Measurements from ENCODE around the gene CHL1. TPM values are rescaled to one million over a fixed set of nuclear protein-coding genes. Genes with fewer than 3 reads are reported as not detected.

CHL1 gene
- total RNA-seq, 4 donors from 2014 or later, result 2.6 to 64.8 (median 17.7) TPM

- DNase-seq, result no peak
- no peaks in the 10 kb centered on the region for H3K36me3 ChIP-seq
- H3K4me1 ChIP-seq, result no peaks in the 10 kb centered on the region
- H3K9me3 ChIP-seq, result no peaks in the 10 kb centered on the region
- TF ChIP-seq POLR2A (IDR thresholded peaks at IDR 0.05) (no peak), CTCF (IDR thresholded peaks at IDR 0.05) (no peak)
- intact Hi-C loops (cut with DNase I; ENCODE audit: low total_unique reads), result no loop called here
- no peak overlapping the region for H3K27ac ChIP-seq
- no peak overlapping the region for H3K4me3 ChIP-seq
- H3K27me3 ChIP-seq, result no peaks in the 10 kb centered on the region
Measured at GRCh38 chr3:242602-243355, 46.2 kb downstream of the CHL1 start.

- TF ChIP-seq CTCF (IDR thresholded peaks at IDR 0.05) (no peak), POLR2A (IDR thresholded peaks at IDR 0.05) (no peak)
- H3K9me3 ChIP-seq, result no peaks in the 10 kb centered on the region
- H3K4me3 ChIP-seq, result no peak overlapping the region
- H3K27me3 ChIP-seq, result no peaks in the 10 kb centered on the region
- no peaks in the 10 kb centered on the region for H3K4me1 ChIP-seq
- H3K27ac ChIP-seq, result no peak overlapping the region
- no peak for DNase-seq
- intact Hi-C loops (cut with DNase I; ENCODE audit: low total_unique reads), result no loop called here
- no peaks in the 10 kb centered on the region for H3K36me3 ChIP-seq
Measured at GRCh38 chr3:243356-243725, 46.8 kb downstream of the CHL1 start.

- H3K27ac ChIP-seq, result no peak overlapping the region
- no peaks in the 10 kb centered on the region for H3K4me1 ChIP-seq
- no peak overlapping the region for H3K4me3 ChIP-seq
- TF ChIP-seq POLR2A (IDR thresholded peaks at IDR 0.05), result no peak
- TF ChIP-seq CTCF (IDR thresholded peaks at IDR 0.05), result no peak
- H3K9me3 ChIP-seq, result no peaks in the 10 kb centered on the region
- intact Hi-C loops (cut with DNase I; ENCODE audit: low total_unique reads), result no loop called here
- DNase-seq, result no peak
- no peaks in the 10 kb centered on the region for H3K36me3 ChIP-seq
- no peaks in the 10 kb centered on the region for H3K27me3 ChIP-seq
Measured at GRCh38 chr3:244041-244440, 47.5 kb downstream of the CHL1 start.

GRCh38 chr3:247916-248315, 51.4 kb downstream of the CHL1 start:
- Histone ChIP-seq H3K27ac (no peak overlapping the region), H3K4me3 (no peak overlapping the region), H3K4me1 (no peaks in the 10 kb centered on the region), H3K36me3 (no peaks in the 10 kb centered on the region), H3K27me3 (no peaks in the 10 kb centered on the region), H3K9me3 (no peaks in the 10 kb centered on the region)
- intact Hi-C loops (cut with DNase I; ENCODE audit: low total_unique reads), result no loop called here
- no peak for TF ChIP-seq POLR2A (IDR thresholded peaks at IDR 0.05)
- DNase-seq, result no peak

GRCh38 chr3:248864-249520, 52.4 kb downstream of the CHL1 start:
- H3K27ac ChIP-seq, result no peak overlapping the region
- intact Hi-C loops (cut with DNase I; ENCODE audit: low total_unique reads), result no loop called here
- TF ChIP-seq CTCF (IDR thresholded peaks at IDR 0.05) (no peak), POLR2A (IDR thresholded peaks at IDR 0.05) (no peak)
- no peaks in the 10 kb centered on the region for H3K27me3 ChIP-seq
- no peaks in the 10 kb centered on the region for H3K9me3 ChIP-seq
- no peak overlapping the region for H3K4me3 ChIP-seq
- no peak for DNase-seq
- no peaks in the 10 kb centered on the region for H3K36me3 ChIP-seq
- no peaks in the 10 kb centered on the region for H3K4me1 ChIP-seq

Data from uterus (tissue), 4 donors.